ENCODE data around the gene TEAD1. TPM values are rescaled to one million over a fixed set of nuclear protein-coding genes. Genes with fewer than 3 reads are reported as not detected.

TEAD1 gene
- total and polyA plus RNA-seq, 2 donors (not counting 1 experiment from before 2014, with no cell fraction given): 88.6 to 121 TPM

GRCh38 chr11:12691473-12691872 lies 17.3 kb downstream of the TEAD1 start:
- Histone ChIP-seq H3K4me2 (ENCODE audit: extremely low read depth, insufficient read depth, low read length) (peak overlapping the region; percentile 94), H3K9me3 (ENCODE audit: control insufficient read depth, insufficient read depth, low read depth, low read length) (no peaks in the 10 kb centered on the region), H2AFZ (ENCODE audit: low read length) (no peak overlapping the region), H3K27ac (ENCODE audit: insufficient read depth, low read length) (peak overlapping the region; percentile 96), H3K36me3 (ENCODE audit: control insufficient read depth, insufficient read depth, low read length) (no peaks in the 10 kb centered on the region), H4K20me1 (ENCODE audit: control insufficient read depth, extremely low read depth, insufficient read depth, low read length) (no peaks in the 10 kb centered on the region), H3K4me3 (replicated peaks in 1 of 4; ENCODE audit: control extremely low read depth in 1 of 4, insufficient read depth in 1 of 4, low read depth in 3 of 4, low read length in 4 of 4) (no peak overlapping the region), H3K9ac (ENCODE audit: insufficient read depth, low read length) (no peak overlapping the region), H3K79me2 (ENCODE audit: control insufficient read depth, insufficient read depth, low read length) (peaks cover 91% of the 10 kb centered on the region), H3K4me1 (ENCODE audit: control insufficient read depth, extremely low read depth, insufficient read depth, low read length) (peaks cover 65% of the 10 kb centered on the region), H3K27me3 (ENCODE audit: control insufficient read depth, insufficient read depth, low read length) (no peaks in the 10 kb centered on the region)
- DNase-seq (ENCODE audit: low read depth in 2 of 2): peak; percentile 73 to 87
- TF ChIP-seq CTCF (conservative IDR thresholded peaks at IDR 0.05 in 1 of 2, IDR thresholded peaks at IDR 0.05 in 1 of 2; ENCODE audit: low read depth in 1 of 2, low read length in 2 of 2) (no peak), EZH2 (IDR thresholded peaks at IDR 0.05; ENCODE audit: low read length, missing control alignments) (no peak)

GRCh38 chr11:12692229-12693075 lies 18.2 kb downstream of the TEAD1 start:
- H3K4me3 ChIP-seq (replicated peaks in 1 of 4; ENCODE audit: control extremely low read depth in 1 of 4, insufficient read depth in 1 of 4, low read depth in 3 of 4, low read length in 4 of 4): peak overlapping the region; percentile 5 to 47 (median 39)
- DNase-seq (ENCODE audit: low read depth in 2 of 2): peak; percentile 95 to 99
- peaks cover 59% of the 10 kb centered on the region for H3K4me1 ChIP-seq (ENCODE audit: control insufficient read depth, extremely low read depth, insufficient read depth, low read length)
- H3K79me2 ChIP-seq (ENCODE audit: control insufficient read depth, insufficient read depth, low read length): peaks cover 91% of the 10 kb centered on the region
- TF ChIP-seq CTCF (conservative IDR thresholded peaks at IDR 0.05 in 1 of 2, IDR thresholded peaks at IDR 0.05 in 1 of 2; ENCODE audit: low read depth in 1 of 2, low read length in 2 of 2): no peak
- no peak for TF ChIP-seq EZH2 (IDR thresholded peaks at IDR 0.05; ENCODE audit: low read length, missing control alignments)
- H3K9me3 ChIP-seq (ENCODE audit: control insufficient read depth, insufficient read depth, low read depth, low read length): no peaks in the 10 kb centered on the region
- H3K27me3 ChIP-seq (ENCODE audit: control insufficient read depth, insufficient read depth, low read length): no peaks in the 10 kb centered on the region
- no peak overlapping the region for H2AFZ ChIP-seq (ENCODE audit: low read length)
- no peaks in the 10 kb centered on the region for H3K36me3 ChIP-seq (ENCODE audit: control insufficient read depth, insufficient read depth, low read length)
- H3K4me2 ChIP-seq (ENCODE audit: extremely low read depth, insufficient read depth, low read length): peak overlapping the region; percentile 94
- H3K9ac ChIP-seq (ENCODE audit: insufficient read depth, low read length): peak overlapping the region; percentile 44
- H3K27ac ChIP-seq (ENCODE audit: insufficient read depth, low read length): peak overlapping the region; percentile 96
- H4K20me1 ChIP-seq (ENCODE audit: control insufficient read depth, extremely low read depth, insufficient read depth, low read length): no peaks in the 10 kb centered on the region

GRCh38 chr11:12693094-12693478 lies 18.9 kb downstream of the TEAD1 start:
- H3K27me3 ChIP-seq (ENCODE audit: control insufficient read depth, insufficient read depth, low read length): no peaks in the 10 kb centered on the region
- H2AFZ ChIP-seq (ENCODE audit: low read length): no peak overlapping the region
- H3K4me3 ChIP-seq (replicated peaks in 1 of 4; ENCODE audit: control extremely low read depth in 1 of 4, insufficient read depth in 1 of 4, low read depth in 3 of 4, low read length in 4 of 4): peak overlapping the region; percentile 5 to 47 (median 29)
- peak overlapping the region; percentile 94 for H3K4me2 ChIP-seq (ENCODE audit: extremely low read depth, insufficient read depth, low read length)
- H3K4me1 ChIP-seq (ENCODE audit: control insufficient read depth, extremely low read depth, insufficient read depth, low read length): peaks cover 52% of the 10 kb centered on the region
- no peaks in the 10 kb centered on the region for H3K36me3 ChIP-seq (ENCODE audit: control insufficient read depth, insufficient read depth, low read length)
- no peaks in the 10 kb centered on the region for H3K9me3 ChIP-seq (ENCODE audit: control insufficient read depth, insufficient read depth, low read depth, low read length)
- DNase-seq (ENCODE audit: low read depth in 2 of 2): peak; percentile 68 to 77
- peaks cover 91% of the 10 kb centered on the region for H3K79me2 ChIP-seq (ENCODE audit: control insufficient read depth, insufficient read depth, low read length)
- peak overlapping the region; percentile 44 for H3K9ac ChIP-seq (ENCODE audit: insufficient read depth, low read length)
- peak overlapping the region; percentile 96 for H3K27ac ChIP-seq (ENCODE audit: insufficient read depth, low read length)
- H4K20me1 ChIP-seq (ENCODE audit: control insufficient read depth, extremely low read depth, insufficient read depth, low read length): no peaks in the 10 kb centered on the region
- TF ChIP-seq EZH2 (IDR thresholded peaks at IDR 0.05; ENCODE audit: low read length, missing control alignments) (no peak), CTCF (conservative IDR thresholded peaks at IDR 0.05 in 1 of 2, IDR thresholded peaks at IDR 0.05 in 1 of 2; ENCODE audit: low read depth in 1 of 2, low read length in 2 of 2) (no peak)

Measured in fibroblast of lung (primary cell).